T-cell (primary cell): ENCODE results near the gene MON1A. TPM values are rescaled to one million over a fixed set of nuclear protein-coding genes. Genes with fewer than 3 reads are reported as not detected.

ENCODE experiments used
- ATAC-seq, 4 experiments: fragments of 200-7000 bp in 3 of 4; fragments of 150-1000 bp in 1 of 4; cut with Tn5 transposase; replicated peaks in 1 of 4; 1 replicate in 3 of 4; 2 replicates in 1 of 4; pipeline ENCODE4 v1.10.0; 2021; ENCODE audit warnings: moderate library complexity in 3 of 4, mild to moderate bottlenecking in 2 of 4, moderate number of reproducible peaks in 1 of 4
- CTCF ChIA-PET, 2 donors: fragments of 300-600 bp; sonication (Branson Sonifier 250); formaldehyde crosslinking; loops; one replicate each; lab custom pipeline; 2022; ENCODE audit warnings: antibody characterized with exemption in 2 of 2; lab: Charles Lee
- POLR2A ChIA-PET, 2 donors: fragments of 300-600 bp; sonication (Branson Sonifier 250); formaldehyde crosslinking; loops; one replicate each; lab custom pipeline; 2022; ENCODE audit warnings: antibody characterized with exemption in 2 of 2; lab: Charles Lee
- DNase-seq, 35 experiments: peaks; one replicate each; pipeline versions ENCODE4 v3.0.0 to v3.0.0-alpha.2; 2013 to 2023
- H3K27ac ChIP-seq: one replicate; pipeline ENCODE4 v1.5.1; 2013; ENCODE audit warnings: low read length
- H3K27me3 ChIP-seq, 2 experiments: replicated peaks in 1 of 2; 1 replicate in 1 of 2; 2 replicates in 1 of 2; pipeline versions ENCODE4 v1.6.1 to v1.7.0; 2013; ENCODE audit warnings: low read length in 1 of 2, mixed read lengths in 1 of 2; ENCODE audit not compliant: control insufficient read depth in 2 of 2, insufficient read depth in 2 of 2; ENCODE audit errors: extremely low read depth in 1 of 2
- H3K36me3 ChIP-seq, 2 donors: 1 replicate in 1 of 2; 2 replicates in 1 of 2; pipeline versions ENCODE4 v1.6.1 to v1.7.0; 2013; ENCODE audit warnings: low read length in 1 of 2; ENCODE audit not compliant: control insufficient read depth in 2 of 2, insufficient read depth in 1 of 2; ENCODE audit errors: extremely low read depth in 1 of 2
- H3K4me1 ChIP-seq, 2 experiments: 1 replicate in 1 of 2; 2 replicates in 1 of 2; pipeline versions ENCODE4 v1.6.1 to v1.7.0; 2013; ENCODE audit warnings: low read length in 2 of 2, mixed read lengths in 1 of 2; ENCODE audit not compliant: insufficient read depth in 2 of 2, control insufficient read depth in 1 of 2; ENCODE audit errors: extremely low read depth in 1 of 2
- H3K4me3 ChIP-seq, 2 donors: 1 replicate in 1 of 2; 2 replicates in 1 of 2; pipeline versions ENCODE4 v1.5.1 to v1.7.0; 2013; ENCODE audit warnings: mild to moderate bottlenecking in 2 of 2, low read length in 1 of 2, moderate library complexity in 1 of 2; ENCODE audit not compliant: control insufficient read depth in 1 of 2; ENCODE audit errors: extremely low read depth in 1 of 2
- H3K9me3 ChIP-seq: 2 replicates; pipeline ENCODE4 v1.7.0; 2013
- H3K27ac Mint-ChIP-seq, 2 donors: one replicate each; pipeline ENCODE4 v1.8.0; 2020 to 2021; ENCODE audit warnings: mild to moderate bottlenecking in 2 of 2, mixed read lengths in 2 of 2
- H3K27me3 Mint-ChIP-seq, 2 donors: one replicate each; pipeline ENCODE4 v1.8.0; 2021 to 2022; ENCODE audit warnings: mixed read lengths in 2 of 2
- H3K36me3 Mint-ChIP-seq: one replicate; pipeline ENCODE4 v1.8.0; 2021; ENCODE audit warnings: mixed read lengths
- H3K4me1 Mint-ChIP-seq, 3 donors: one replicate each; pipeline ENCODE4 v1.8.0; 2020 to 2022; ENCODE audit warnings: mixed read lengths in 3 of 3, mild to moderate bottlenecking in 1 of 3
- H3K4me3 Mint-ChIP-seq, 3 donors: one replicate each; pipeline ENCODE4 v1.8.0; 2020 to 2022; ENCODE audit warnings: mild to moderate bottlenecking in 3 of 3, mixed read lengths in 3 of 3, moderate library complexity in 3 of 3
- H3K9me3 Mint-ChIP-seq, 3 donors: one replicate each; pipeline ENCODE4 v1.8.0; 2020 to 2022; ENCODE audit warnings: mixed read lengths in 3 of 3
- WGBS: methylation state at CpG from one replicate; pipeline ENCODE4 v1.1.5; 2013; ENCODE audit warnings: missing lambda C conversion rate; ENCODE audit not compliant: insufficient coverage; 5-methylcytosine and 5-hydroxymethylcytosine counted together
- total RNA-seq, 35 experiments: library from RNA in 6 of 35; stranded (reverse) in 6 of 35; fragments of 120-200 nt in 1 of 35; gene quantifications; one replicate each; pipeline versions ENCODE4 v1.2.1 to v1.2.4 and lab custom pipeline; 2013 to 2026

The MON1A gene
- total RNA-seq (10 to 100 TPM in 3 of 5 donors, 1 to 10 TPM in 2; 5.4 to 15.0 (median 11.7) TPM), total RNA-seq (lab: John Stamatoyannopoulos, UW) (2.5 to 28.8 (median 8.8) reads per million in 29 experiments)
- 7.2 TPM for total RNA-seq (2013)

GRCh38 chr3:49929291-49930167 lies at the start of gene MON1A:
Gene MON1A, minus strand, starts transcription at chr3:49929811. Its CDS starts 16,465 bp downstream, at chr3:49913346.
- H3K4me1 ChIP-seq, result peaks cover 2 to 26% of the 10 kb centered on the region in 2 experiments
- H3K4me3 ChIP-seq, result peak within 1 kb of the TSS; percentile 81 to 93
- Mint-ChIP-seq H3K4me3 (peak within 1 kb of the TSS; percentile 75 to 83 (median 83)), H3K36me3 (peaks cover 2% of the 10 kb centered on the region), H3K9me3 (no peaks in the 10 kb centered on the region), H3K27me3 (no peaks in the 10 kb centered on the region), H3K4me1 (peaks cover 21 to 36% (median 28%) of the 10 kb centered on the region in 3 donors), H3K27ac (peak within 1 kb of the TSS; percentile 88 to 89)
- DNase-seq, result peak; percentile 47 to 87 (median 75)
- peak within 1 kb of the TSS; percentile 54 for H3K27ac ChIP-seq
- ChIA-PET POLR2A (interaction anchor here (0.6 to 1.1 kb wide), 3 partner anchors 10 to 109 kb away, joined by 4 to 6 read pairs (median 5); partner anchors contain the start of gene RBM6 (in 2 of the 2)), CTCF (interaction anchor here in 1 of 2 donors (0.6 to 1.8 kb wide), 5 partner anchors 11 to 1852 kb away, joined by 3 to 7 read pairs (median 6); partner anchors contain the start of genes INKA1 and RBM6)
- H3K9me3 ChIP-seq, result no peaks in the 10 kb centered on the region
- no peaks in the 10 kb centered on the region for H3K27me3 ChIP-seq
- H3K36me3 ChIP-seq, result no peaks in the 10 kb centered on the region
- ATAC-seq, result peak; percentile 96 to 98 (median 98)
- 2% methylated on average over 49 of the region's 56 CpGs for WGBS

GRCh38 chr3:49976942-49977341 lies 47.3 kb upstream of the MON1A start:
- no peak for DNase-seq
- Histone ChIP-seq H3K27ac (no peak overlapping the region), H3K9me3 (no peaks in the 10 kb centered on the region), H3K27me3 (no peaks in the 10 kb centered on the region), H3K4me1 (no peaks in the 10 kb centered on the region), H3K36me3 (peaks cover 0 to 37% of the 10 kb centered on the region in 2 donors), H3K4me3 (no peak overlapping the region)
- no peaks in the 10 kb centered on the region for H3K4me1 Mint-ChIP-seq
- no peak for ATAC-seq
- peaks cover 25% of the 10 kb centered on the region for H3K36me3 Mint-ChIP-seq
- POLR2A ChIA-PET, result no interaction called here
- H3K4me3 Mint-ChIP-seq, result no peak overlapping the region
- H3K9me3 Mint-ChIP-seq, result no peaks in the 10 kb centered on the region
- CTCF ChIA-PET, result no interaction called here
- no peaks in the 10 kb centered on the region for H3K27me3 Mint-ChIP-seq
- H3K27ac Mint-ChIP-seq, result no peak overlapping the region
- WGBS, result 100% methylated on average over 1 of the region's 2 CpGs

GRCh38 chr3:49972656-49973055 lies 43.0 kb upstream of the MON1A start:
- Histone ChIP-seq H3K27me3 (no peaks in the 10 kb centered on the region), H3K4me1 (no peaks in the 10 kb centered on the region), H3K27ac (no peak overlapping the region), H3K36me3 (peaks cover 0 to 48% of the 10 kb centered on the region in 2 donors), H3K4me3 (no peak overlapping the region), H3K9me3 (no peaks in the 10 kb centered on the region)
- H3K36me3 Mint-ChIP-seq, result peaks cover 33% of the 10 kb centered on the region
- ChIA-PET POLR2A (no interaction called here), CTCF (no interaction called here)
- H3K4me1 Mint-ChIP-seq, result peaks cover 5 to 10% (median 10%) of the 10 kb centered on the region in 3 donors
- ATAC-seq (no peak), DNase-seq (no peak)
- H3K27me3 Mint-ChIP-seq, result no peaks in the 10 kb centered on the region
- 96% methylated on average over 10 of the region's 10 CpGs for WGBS
- no peak overlapping the region for H3K4me3 Mint-ChIP-seq
- H3K9me3 Mint-ChIP-seq, result no peaks in the 10 kb centered on the region
- no peak overlapping the region for H3K27ac Mint-ChIP-seq

- POLR2A ChIA-PET, result no interaction called here
- H3K4me1 Mint-ChIP-seq, result peaks cover 11 to 16% (median 15%) of the 10 kb centered on the region in 3 donors
- CTCF ChIA-PET, result no interaction called here
Measured at GRCh38 chr3:49968346-49968745, 38.7 kb upstream of the MON1A start.

GRCh38 chr3:49967291-49967690 lies 37.7 kb upstream of the MON1A start:
- 100% methylated on average over 4 of the region's 6 CpGs for WGBS
- H3K4me1 Mint-ChIP-seq, result peaks cover 11 to 16% (median 16%) of the 10 kb centered on the region in 3 donors

More at GRCh38 chr3:49968346-49968745, 38.7 kb upstream of the MON1A start:
- Histone ChIP-seq H3K36me3 (peaks cover 6 to 45% of the 10 kb centered on the region in 2 donors), H3K4me1 (no peaks in the 10 kb centered on the region), H3K4me3 (no peak overlapping the region), H3K9me3 (no peaks in the 10 kb centered on the region), H3K27ac (no peak overlapping the region), H3K27me3 (no peaks in the 10 kb centered on the region)
- 97% methylated on average over 6 of the region's 8 CpGs for WGBS
- no peak for ATAC-seq
- peaks cover 37% of the 10 kb centered on the region for H3K36me3 Mint-ChIP-seq
- H3K4me3 Mint-ChIP-seq, result no peak overlapping the region
- no peaks in the 10 kb centered on the region for H3K9me3 Mint-ChIP-seq
- DNase-seq, result no peak
- H3K27me3 Mint-ChIP-seq, result no peaks in the 10 kb centered on the region
- H3K27ac Mint-ChIP-seq, result no peak overlapping the region

GRCh38 chr3:49966233-49966942 lies 36.8 kb upstream of the MON1A start:
- CTCF ChIA-PET, result interaction anchor here in 1 of 2 donors (0.6 kb wide), 1 partner anchor 212 kb away, joined by 3 read pairs; no protein-coding TSS in a partner anchor
- WGBS, result no CpG with 5 or more reads among the region's 1 CpG
- no peak for ATAC-seq

More at GRCh38 chr3:49967291-49967690, 37.7 kb upstream of the MON1A start:
- H3K4me3 ChIP-seq, result no peak overlapping the region
- no peaks in the 10 kb centered on the region for H3K4me1 ChIP-seq
- ChIA-PET CTCF (no interaction called here), POLR2A (interaction anchor here in 1 of 2 donors (0.8 kb wide), 1 partner anchor 8 kb away, joined by 3 read pairs; no protein-coding TSS in a partner anchor)
- no peaks in the 10 kb centered on the region for H3K9me3 ChIP-seq
- no peak for ATAC-seq
- H3K36me3 Mint-ChIP-seq, result peaks cover 31% of the 10 kb centered on the region
- no peaks in the 10 kb centered on the region for H3K9me3 Mint-ChIP-seq
- no peaks in the 10 kb centered on the region for H3K27me3 Mint-ChIP-seq
- peaks cover 6 to 40% of the 10 kb centered on the region in 2 donors for H3K36me3 ChIP-seq
- no peak overlapping the region for H3K27ac ChIP-seq
- H3K4me3 Mint-ChIP-seq, result no peak overlapping the region
- no peak overlapping the region for H3K27ac Mint-ChIP-seq
- no peak for DNase-seq
- no peaks in the 10 kb centered on the region for H3K27me3 ChIP-seq

More at GRCh38 chr3:49966233-49966942, 36.8 kb upstream of the MON1A start:
- H3K4me3 ChIP-seq, result no peak overlapping the region
- POLR2A ChIA-PET, result interaction anchor here in 1 of 2 donors (0.8 kb wide), 1 partner anchor 9 kb away, joined by 3 read pairs; no protein-coding TSS in a partner anchor
- peaks cover 26% of the 10 kb centered on the region for H3K36me3 Mint-ChIP-seq
- H3K4me3 Mint-ChIP-seq, result no peak overlapping the region
- no peaks in the 10 kb centered on the region for H3K27me3 Mint-ChIP-seq
- H3K27ac ChIP-seq, result no peak overlapping the region
- peaks cover 0 to 1% of the 10 kb centered on the region in 2 experiments for H3K4me1 ChIP-seq
- no peaks in the 10 kb centered on the region for H3K9me3 ChIP-seq
- no peaks in the 10 kb centered on the region for H3K9me3 Mint-ChIP-seq
- H3K27ac Mint-ChIP-seq, result no peak overlapping the region
- no peaks in the 10 kb centered on the region for H3K27me3 ChIP-seq
- H3K4me1 Mint-ChIP-seq, result peaks cover 11 to 16% (median 16%) of the 10 kb centered on the region in 3 donors
- no peak for DNase-seq
- peaks cover 6 to 33% of the 10 kb centered on the region in 2 donors for H3K36me3 ChIP-seq
